Cardiac muscle cell (in vitro differentiated cells and primary cell): ENCODE measurements around the gene GIGYF2. TPM values are rescaled to one million over a fixed set of nuclear protein-coding genes. Genes with fewer than 3 reads are reported as not detected.

Experiments used
- DNase-seq, 2 donors: peaks; one replicate each; pipeline versions ENCODE4 v3.0.0 to v3.0.0-alpha.2; 2010 to 2017; ENCODE audit warnings: low read depth in 1 of 2, low spot score in 1 of 2
- H3K27ac ChIP-seq: fragments of 200-600 bp; sonication (generic); 2 replicates; pipeline ENCODE4 v1.5.1; 2016
- H3K27me3 ChIP-seq: fragments of 200-600 bp; sonication (generic); 2 replicates; pipeline ENCODE4 v1.6.0; 2016; ENCODE audit warnings: control low read depth
- H3K36me3 ChIP-seq: fragments of 200-600 bp; sonication (generic); 2 replicates; pipeline ENCODE4 v1.5.1; 2016; ENCODE audit warnings: control low read depth
- H3K4me1 ChIP-seq: fragments of 200-600 bp; sonication (generic); 2 replicates; pipeline ENCODE4 v1.8.1; 2017; ENCODE audit warnings: low read depth, mild to moderate bottlenecking, mixed run types
- H3K4me3 ChIP-seq: fragments of 200-600 bp; sonication (generic); 2 replicates; pipeline ENCODE4 v1.5.1; 2016; ENCODE audit warnings: mild to moderate bottlenecking
- H3K9me3 ChIP-seq: fragments of 200-600 bp; sonication (generic); 2 replicates; pipeline ENCODE4 v1.5.1; 2017; ENCODE audit warnings: low read depth, mild to moderate bottlenecking, control low read depth
- polyA plus RNA-seq: library from polyadenylated mRNA; unstranded; fragments of >200 nt; fragmentation: Nextera tagmentation; extraction: Ambion mirVana; gene quantifications from 2 replicates; pipeline ENCODE4 v1.2.1, GENCODE V29; 2016
- total RNA-seq: library from RNA; depleted of rRNA; stranded (reverse); fragments of >200 nt; gene quantifications from 2 replicates; pipeline ENCODE4 v1.2.3, GENCODE V29; 2016
- TF ChIP-seq, protein P1 (sequence below): IDR thresholded peaks from 2 replicates; pipeline ENCODE4 v1.5.1; 2012; ENCODE audit warnings: low read depth, mild to moderate bottlenecking, low read length

Gene GIGYF2
- total and polyA plus RNA-seq, 2 experiments from 2014 or later, result 36.9 to 52.1 TPM

DNA sequence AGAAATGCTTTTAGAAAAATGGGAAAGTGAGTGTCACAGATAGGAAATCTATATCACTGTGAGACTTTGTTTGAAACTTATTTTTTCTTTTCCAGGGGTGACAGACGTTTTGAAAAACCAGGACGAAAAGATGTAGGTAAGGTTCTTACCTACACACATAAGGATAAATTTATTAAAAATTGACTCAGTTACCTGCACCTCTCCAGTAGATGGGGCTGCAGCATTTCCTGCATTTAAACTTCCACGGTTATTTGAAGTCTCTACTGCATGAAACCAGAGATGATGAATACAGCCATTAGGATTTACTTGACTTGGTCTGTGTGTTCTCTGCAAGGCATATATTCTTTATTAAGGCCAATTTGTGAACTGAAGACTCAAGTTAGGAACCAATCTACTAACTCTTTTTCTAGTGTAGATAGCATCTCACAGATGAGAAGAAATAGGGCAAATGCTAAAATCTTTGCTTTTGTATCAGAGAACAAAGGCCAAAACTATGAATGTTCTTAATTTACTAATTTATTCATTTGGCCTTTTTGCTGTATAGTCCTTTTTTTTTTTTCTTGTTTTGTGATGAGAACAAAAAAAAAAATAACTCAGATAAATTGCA is 64.3 kb downstream of the GIGYF2 start:
- H3K27me3 ChIP-seq, result no peaks in the 10 kb centered on the region
- no peaks in the 10 kb centered on the region for H3K9me3 ChIP-seq
- no peak overlapping the region for H3K27ac ChIP-seq
- no peaks in the 10 kb centered on the region for H3K4me1 ChIP-seq
- H3K36me3 ChIP-seq, result peaks cover 23% of the 10 kb centered on the region
- no peak overlapping the region for H3K4me3 ChIP-seq
- DNase-seq, result peak; percentile 54 to 56
- TF ChIP-seq, protein P1, sequence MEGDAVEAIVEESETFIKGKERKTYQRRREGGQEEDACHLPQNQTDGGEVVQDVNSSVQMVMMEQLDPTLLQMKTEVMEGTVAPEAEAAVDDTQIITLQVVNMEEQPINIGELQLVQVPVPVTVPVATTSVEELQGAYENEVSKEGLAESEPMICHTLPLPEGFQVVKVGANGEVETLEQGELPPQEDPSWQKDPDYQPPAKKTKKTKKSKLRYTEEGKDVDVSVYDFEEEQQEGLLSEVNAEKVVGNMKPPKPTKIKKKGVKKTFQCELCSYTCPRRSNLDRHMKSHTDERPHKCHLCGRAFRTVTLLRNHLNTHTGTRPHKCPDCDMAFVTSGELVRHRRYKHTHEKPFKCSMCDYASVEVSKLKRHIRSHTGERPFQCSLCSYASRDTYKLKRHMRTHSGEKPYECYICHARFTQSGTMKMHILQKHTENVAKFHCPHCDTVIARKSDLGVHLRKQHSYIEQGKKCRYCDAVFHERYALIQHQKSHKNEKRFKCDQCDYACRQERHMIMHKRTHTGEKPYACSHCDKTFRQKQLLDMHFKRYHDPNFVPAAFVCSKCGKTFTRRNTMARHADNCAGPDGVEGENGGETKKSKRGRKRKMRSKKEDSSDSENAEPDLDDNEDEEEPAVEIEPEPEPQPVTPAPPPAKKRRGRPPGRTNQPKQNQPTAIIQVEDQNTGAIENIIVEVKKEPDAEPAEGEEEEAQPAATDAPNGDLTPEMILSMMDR, result peak; percentile 54

DNA sequence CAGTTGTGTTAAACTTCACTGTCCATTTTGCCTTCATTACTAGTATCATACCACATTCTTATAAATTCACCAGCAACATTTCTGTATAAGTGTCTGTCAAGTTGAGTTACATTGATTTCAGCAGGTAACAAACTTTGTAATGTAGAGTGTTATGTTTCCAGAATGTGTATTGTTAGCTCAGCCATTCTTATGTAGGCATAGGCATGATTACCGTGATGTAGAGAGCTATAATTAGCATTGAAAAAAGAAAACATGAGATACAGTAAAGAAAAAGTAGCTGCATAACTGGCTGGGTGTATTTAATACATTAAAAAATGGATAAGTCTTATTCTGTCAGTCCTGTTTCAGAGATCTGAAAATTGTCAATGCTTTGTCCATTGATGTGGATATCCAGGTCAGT is 70.7 kb downstream of the GIGYF2 start:
- H3K9me3 ChIP-seq, result no peaks in the 10 kb centered on the region
- no peak overlapping the region for H3K27ac ChIP-seq
- peaks cover 27% of the 10 kb centered on the region for H3K36me3 ChIP-seq
- H3K27me3 ChIP-seq, result no peaks in the 10 kb centered on the region
- H3K4me1 ChIP-seq, result no peaks in the 10 kb centered on the region
- TF ChIP-seq, protein P1, result no peak
- H3K4me3 ChIP-seq, result no peak overlapping the region
- no peak for DNase-seq

DNA sequence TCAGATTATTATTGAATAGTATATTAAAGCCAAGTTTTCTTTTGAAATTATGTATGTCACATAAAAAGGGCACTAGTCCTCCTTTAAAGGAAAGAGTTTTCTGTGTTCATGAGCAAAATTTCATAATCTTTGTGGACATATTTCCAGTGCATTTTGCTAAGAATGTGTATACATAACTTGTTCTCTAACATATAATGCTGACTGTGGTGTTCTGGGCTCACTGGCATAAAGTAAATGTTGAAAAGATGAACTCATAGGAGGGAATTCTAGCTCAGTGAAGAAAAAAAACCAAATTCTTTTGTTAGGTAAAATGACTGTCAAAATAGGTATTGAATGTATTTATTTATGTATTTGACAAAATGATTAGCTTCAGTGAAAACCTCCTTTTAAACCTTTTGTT is 73.1 kb downstream of the GIGYF2 start:
- Histone ChIP-seq H3K4me1 (no peaks in the 10 kb centered on the region), H3K36me3 (peaks cover 21% of the 10 kb centered on the region), H3K9me3 (no peaks in the 10 kb centered on the region), H3K4me3 (no peak overlapping the region), H3K27me3 (no peaks in the 10 kb centered on the region), H3K27ac (no peak overlapping the region)
- no peak for DNase-seq
- TF ChIP-seq, protein P1, result no peak

DNA sequence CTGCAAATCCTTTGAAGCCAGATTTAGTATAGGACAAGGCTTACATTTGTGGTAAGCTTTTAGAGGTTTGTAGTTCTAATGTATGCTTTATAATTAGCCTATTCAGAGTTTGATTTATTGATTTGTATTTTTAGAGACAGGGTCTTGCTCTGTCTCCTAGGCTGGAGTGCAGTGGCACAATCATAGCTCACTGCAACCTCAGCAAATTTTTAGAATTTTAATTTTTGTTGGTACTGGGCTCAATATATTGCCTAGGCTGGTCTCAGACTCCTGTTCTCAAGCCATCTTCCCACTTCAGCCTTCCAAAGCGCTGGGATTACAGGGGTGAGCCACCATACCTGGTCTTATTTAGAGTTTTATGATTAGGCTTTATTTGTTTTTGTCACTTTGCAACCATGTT is 74.7 kb downstream of the GIGYF2 start:
- H3K27ac ChIP-seq, result no peak overlapping the region
- no peaks in the 10 kb centered on the region for H3K27me3 ChIP-seq
- no peak for DNase-seq
- H3K9me3 ChIP-seq, result no peaks in the 10 kb centered on the region
- peaks cover 5% of the 10 kb centered on the region for H3K4me1 ChIP-seq
- peaks cover 21% of the 10 kb centered on the region for H3K36me3 ChIP-seq
- H3K4me3 ChIP-seq, result no peak overlapping the region
- TF ChIP-seq, protein P1, result no peak

DNA sequence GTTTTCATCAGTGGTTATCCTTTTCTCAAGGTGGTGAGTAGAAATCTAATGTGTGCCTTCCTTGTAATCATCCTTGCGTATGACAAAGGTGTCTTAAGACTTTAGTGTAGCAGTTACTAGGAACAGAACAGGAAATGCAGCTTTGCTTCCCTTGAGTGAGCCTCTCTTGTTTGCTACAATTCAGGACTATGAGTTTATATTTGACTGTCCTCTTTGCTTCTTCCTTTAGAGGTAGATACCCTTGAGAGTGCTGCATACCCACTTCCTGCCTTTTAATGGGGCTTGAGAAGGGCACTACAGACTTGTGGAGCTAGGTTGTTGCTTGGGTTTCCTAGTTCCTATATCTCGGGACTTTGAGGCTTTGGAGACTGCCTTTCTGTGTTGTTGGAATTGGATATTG is 75.4 kb downstream of the GIGYF2 start:
- no peak overlapping the region for H3K27ac ChIP-seq

More for the DNA sequence above, 75.4 kb downstream of the GIGYF2 start:
- H3K9me3 ChIP-seq, result no peaks in the 10 kb centered on the region
- no peak overlapping the region for H3K4me3 ChIP-seq
- DNase-seq, result no peak
- H3K27me3 ChIP-seq, result no peaks in the 10 kb centered on the region
- H3K36me3 ChIP-seq, result peaks cover 21% of the 10 kb centered on the region
- H3K4me1 ChIP-seq, result peaks cover 5% of the 10 kb centered on the region
- TF ChIP-seq, protein P1, result no peak
